GM19239 (cell line): Measurements from ENCODE around the gene TRMT11.
"Not testable (repeated sequence)": the region's sequence is repeated elsewhere in the genome, so short reads cannot be mapped to it uniquely, and the experiment has no call there.

Source experiments
- DNase-seq: peaks from one replicate; pipeline ENCODE4 v3.0.0; 2011; ENCODE audit warnings: low spot score; ENCODE audit not compliant: insufficient read length
- FAIRE-seq: peaks from 2 replicates; lab custom pipeline; 2011; peaks lifted over from hg19 to GRCh38; lab: Jason Lieb, UNC

Gene TRMT11

GRCh38 chr6:125986301-125987025, at the start of gene TRMT11:
Gene TRMT11, plus strand, starts transcription at chr6:125986540. Its CDS starts 11 bp downstream, at chr6:125986551.
- peak; percentile 67 for DNase-seq
- FAIRE-seq, result peak; percentile 91

GRCh38 chr6:125939026-125939425, 47.3 kb upstream of the TRMT11 start:
- DNase-seq, result no peak
- no peak for FAIRE-seq

GRCh38 chr6:125939791-125940190, 46.5 kb upstream of the TRMT11 start:
- FAIRE-seq, result no peak
- no peak for DNase-seq

- no peak for FAIRE-seq
- DNase-seq, result no peak
These were observed 45.9 kb upstream of the TRMT11 start for GRCh38 chr6:125940247-125941041.

- DNase-seq, result no peak
- FAIRE-seq, result no peak
These were observed 43.4 kb upstream of the TRMT11 start for GRCh38 chr6:125942672-125943527.

- DNase-seq (no peak), FAIRE-seq (no peak)
These were observed 42.6 kb upstream of the TRMT11 start for GRCh38 chr6:125943528-125944433.

- DNase-seq, result no peak
- FAIRE-seq, result no peak
These were observed 41.9 kb upstream of the TRMT11 start for GRCh38 chr6:125944434-125944816.

GRCh38 chr6:125944896-125945295, 41.4 kb upstream of the TRMT11 start:
- FAIRE-seq (no peak), DNase-seq (no peak)

- no peak for FAIRE-seq
- DNase-seq, result no peak
These were observed 40.8 kb upstream of the TRMT11 start for GRCh38 chr6:125945378-125946141.

- DNase-seq, result no peak
- no peak for FAIRE-seq
These were observed 38.7 kb upstream of the TRMT11 start for GRCh38 chr6:125947615-125948014.

GRCh38 chr6:125948455-125948854, 37.9 kb upstream of the TRMT11 start:
- FAIRE-seq (no peak), DNase-seq (no peak)

GRCh38 chr6:125949069-125949468, 37.3 kb upstream of the TRMT11 start:
- DNase-seq (no peak), FAIRE-seq (no peak)

GRCh38 chr6:125950293-125950692, 36.0 kb upstream of the TRMT11 start:
- no peak for DNase-seq
- FAIRE-seq, result no peak

GRCh38 chr6:125950716-125951115, 35.6 kb upstream of the TRMT11 start:
- not testable (repeated sequence) for FAIRE-seq, DNase-seq

GRCh38 chr6:125951323-125951722, 35.0 kb upstream of the TRMT11 start:
- DNase-seq (no peak), FAIRE-seq (no peak)

- FAIRE-seq, result no peak
- DNase-seq, result no peak
These were observed 33.4 kb upstream of the TRMT11 start for GRCh38 chr6:125952764-125953501.

- DNase-seq (no peak), FAIRE-seq (no peak)
These were observed 32.9 kb upstream of the TRMT11 start for GRCh38 chr6:125953502-125953875.

GRCh38 chr6:125954735-125955339, 31.5 kb upstream of the TRMT11 start:
- no peak for FAIRE-seq
- DNase-seq, result no peak
